Inflammatory macrophage treated with lipopolysaccharide for 1 hour (primary cell): ENCODE data around the gene NEGR1.

Source experiments
- DNase-seq, 2 donors: peaks; one replicate each; pipeline ENCODE4 v3.0.0-alpha.2; 2020 to 2022

NEGR1 gene

DNA sequence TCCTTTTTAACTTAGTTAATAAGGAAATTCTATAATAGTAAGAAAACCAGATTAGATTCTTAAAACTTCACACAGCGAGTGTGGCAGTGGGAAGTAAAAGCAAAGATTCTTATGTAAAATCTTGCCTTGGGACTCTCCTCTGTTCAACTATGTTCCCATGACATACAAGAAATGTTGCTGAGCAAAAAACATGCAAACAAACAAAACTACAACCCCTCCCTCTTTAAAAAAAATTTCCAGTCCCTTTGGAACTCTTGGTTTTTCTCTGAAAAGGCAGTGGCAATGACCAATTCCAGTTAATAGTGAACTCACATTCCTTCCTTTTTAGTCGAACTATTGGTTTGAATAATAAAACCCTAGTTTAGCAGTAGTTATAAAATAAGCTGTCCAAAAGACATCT, 748.4 kb downstream of the NEGR1 start:
- no peak for DNase-seq

DNA sequence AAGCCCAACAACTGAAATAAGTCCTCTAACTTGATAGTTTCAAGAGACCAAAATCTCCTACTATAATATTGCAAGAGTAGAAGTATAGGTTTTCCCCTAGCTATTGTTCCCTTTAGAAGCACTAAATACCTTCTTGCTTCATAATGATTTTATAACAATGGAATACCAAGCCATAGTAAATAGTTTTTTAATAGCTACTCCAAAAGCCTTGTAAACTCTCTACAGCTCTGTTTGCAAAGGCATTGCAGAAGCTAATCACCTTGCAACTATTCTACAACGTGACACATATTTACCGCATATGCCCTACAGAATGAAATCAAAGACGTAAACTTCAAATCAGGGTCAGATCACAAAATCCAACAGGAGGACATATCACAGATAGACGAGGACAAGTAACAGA, 750.0 kb downstream of the NEGR1 start:
- DNase-seq, result no peak

DNA sequence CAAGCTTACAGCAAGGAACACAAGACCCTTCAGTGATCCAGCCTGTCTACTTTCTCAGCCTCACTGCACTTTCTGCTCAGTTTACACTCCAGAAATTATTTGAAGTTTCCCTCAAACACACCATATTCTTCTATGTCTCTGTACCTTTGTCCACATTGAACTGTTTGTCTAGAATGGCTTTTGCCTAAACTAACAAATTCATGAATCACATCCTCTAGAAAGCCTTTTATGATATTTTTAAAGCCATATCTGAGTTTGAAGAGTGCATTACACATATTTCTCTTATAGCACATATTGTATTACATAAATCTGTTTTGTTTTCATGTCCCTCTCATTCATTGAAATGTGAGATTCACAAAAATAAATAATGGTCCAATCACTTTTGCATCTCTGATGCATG, 755.5 kb downstream of the NEGR1 start:
- no peak for DNase-seq

DNA sequence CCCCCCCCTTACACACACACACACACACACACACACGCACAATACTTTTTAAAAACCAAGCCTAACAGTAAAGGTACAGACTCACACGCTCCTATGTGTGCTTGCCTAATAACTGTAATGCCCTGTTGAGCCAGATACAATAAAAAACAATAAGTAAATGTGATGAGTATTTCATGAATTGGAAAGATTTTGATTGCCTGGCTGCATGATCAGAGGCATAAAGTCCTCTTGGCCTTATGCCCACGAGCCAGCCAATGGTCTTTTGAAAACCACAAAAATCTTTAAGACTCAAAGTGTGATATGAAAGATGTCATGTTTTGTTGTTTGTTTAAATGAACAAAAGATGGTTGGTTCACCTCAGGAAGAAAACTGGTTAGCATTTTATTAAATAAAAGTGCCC, 759.6 kb downstream of the NEGR1 start:
- no peak for DNase-seq

DNA sequence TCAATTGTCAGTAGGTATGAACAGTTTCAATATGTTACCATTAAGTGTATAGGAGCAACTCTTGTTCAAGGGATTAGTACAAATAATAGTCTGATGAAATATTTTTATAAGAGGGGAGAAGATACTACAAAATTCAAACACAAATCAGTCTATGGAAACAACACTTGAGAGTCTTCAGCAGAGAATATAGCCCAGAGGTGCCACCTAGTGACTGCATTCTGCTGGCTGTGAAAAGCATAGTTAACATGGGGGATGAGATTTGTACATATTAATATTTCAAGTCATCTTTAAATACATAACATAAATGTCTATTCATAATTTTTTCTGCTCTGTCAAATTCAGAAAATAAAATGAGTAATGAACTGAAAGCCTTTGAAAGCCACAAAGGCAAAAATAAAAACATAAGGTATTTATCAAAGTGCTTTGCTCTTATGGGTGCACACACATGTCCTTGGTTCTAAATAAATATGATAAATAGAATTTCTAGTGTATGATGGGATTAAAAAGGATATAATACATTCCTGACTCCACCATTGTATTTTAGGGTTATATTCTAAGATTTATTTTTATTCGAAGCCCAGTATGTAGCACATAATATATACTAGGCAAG, 760.6 kb downstream of the NEGR1 start:
- DNase-seq, result peak; percentile 20 to 68

DNA sequence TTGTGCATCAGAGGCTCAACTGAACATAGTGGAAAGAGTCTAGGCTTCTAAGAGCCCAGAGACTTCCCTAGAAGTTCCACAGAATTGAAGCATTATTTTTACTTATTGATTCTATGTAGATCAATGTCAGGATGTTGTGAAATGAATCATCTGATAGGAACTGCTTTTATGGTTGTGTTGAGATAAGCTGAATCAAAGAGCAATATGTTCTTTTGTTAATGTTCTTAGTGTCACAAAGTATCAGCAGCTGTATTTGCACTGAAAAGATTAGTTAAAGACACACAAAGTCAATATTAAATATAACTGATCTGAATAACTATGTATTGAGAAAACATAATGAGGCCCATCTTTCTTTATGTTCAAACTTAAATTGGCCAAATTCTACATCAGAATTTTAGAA, 770.8 kb downstream of the NEGR1 start:
- DNase-seq, result no peak

DNA sequence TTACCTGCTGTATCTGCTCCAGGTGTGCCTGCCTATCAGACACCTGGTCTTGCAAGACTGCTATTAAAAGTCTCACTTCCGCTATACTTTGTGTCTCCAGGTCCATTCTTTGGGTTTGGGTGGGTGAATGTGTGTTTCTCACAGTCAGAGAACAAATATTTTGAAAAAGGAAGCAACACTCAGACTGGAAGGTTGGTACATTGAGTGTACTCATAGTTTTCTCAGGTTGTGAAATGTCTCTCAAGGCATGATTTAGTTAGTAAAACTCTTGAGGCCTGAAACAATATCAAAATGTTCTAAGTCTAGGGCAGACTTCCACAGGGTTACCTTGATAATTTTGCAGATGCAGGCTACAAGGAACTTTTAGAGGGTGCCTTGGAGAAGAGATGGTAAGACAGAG, 771.6 kb downstream of the NEGR1 start:
- no peak for DNase-seq

DNA sequence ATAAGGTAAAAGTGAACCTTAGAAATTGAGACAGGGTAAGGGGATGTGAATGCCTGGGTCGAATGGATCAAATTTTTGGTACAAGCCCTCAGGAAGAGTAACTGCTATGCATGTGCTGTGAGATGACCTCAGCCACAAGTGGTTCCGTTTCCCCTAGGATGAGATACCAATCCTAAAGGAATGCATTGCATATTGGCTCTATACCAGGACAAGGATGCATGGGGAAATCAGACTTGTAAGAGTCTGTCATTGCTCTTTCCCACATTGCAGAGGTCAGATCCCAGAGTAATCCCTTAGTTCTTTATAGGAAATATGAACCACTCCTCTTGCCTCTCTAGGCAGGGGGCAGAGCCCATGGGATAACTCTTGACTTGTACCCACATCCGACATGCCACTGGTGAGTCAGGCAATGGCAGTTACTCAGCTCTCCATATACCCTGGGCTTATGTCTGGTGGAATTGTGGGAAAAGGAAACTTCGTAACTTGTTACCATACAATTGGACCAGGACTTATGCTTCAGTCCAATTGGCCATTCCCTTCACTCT, 773.2 kb downstream of the NEGR1 start:
- no peak for DNase-seq

DNA sequence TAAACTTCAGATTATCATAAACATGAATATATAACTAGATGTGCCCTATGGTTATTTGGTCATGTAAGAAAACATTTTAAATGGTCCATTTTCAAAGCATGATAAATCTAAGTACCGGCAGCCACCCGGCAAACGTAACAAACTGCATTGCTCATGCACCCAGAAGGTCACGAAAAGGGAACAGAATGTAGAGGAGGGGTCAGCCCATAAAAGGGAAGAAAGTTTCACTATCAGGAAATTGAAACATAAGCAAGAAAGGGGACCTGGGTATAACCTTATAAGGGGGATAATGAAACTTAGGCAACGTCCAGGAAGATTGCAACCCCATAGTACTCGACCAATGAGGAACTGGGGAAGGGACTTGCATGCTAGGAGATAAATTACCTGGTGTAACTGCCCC, 780.3 kb downstream of the NEGR1 start:
- peak; percentile 2 to 30 for DNase-seq

DNA sequence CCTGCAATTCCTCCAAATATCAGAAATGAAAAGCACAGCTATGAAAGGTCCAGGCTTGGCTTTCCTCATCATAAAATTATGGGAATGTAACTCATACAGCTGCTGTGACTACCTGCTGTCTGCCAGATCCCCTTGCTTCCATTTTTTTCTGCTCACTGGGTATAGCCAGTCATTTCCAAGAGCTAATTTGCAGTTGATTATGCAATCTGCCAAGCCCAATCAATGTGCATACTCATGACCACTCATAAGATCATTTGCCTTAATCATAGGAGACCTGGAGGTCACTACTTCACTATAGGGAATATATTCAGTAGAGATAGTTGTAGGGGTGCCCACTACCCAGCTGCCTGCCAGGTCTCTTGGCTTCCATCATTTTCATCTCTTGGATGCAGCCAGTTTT, 783.8 kb downstream of the NEGR1 start:
- no peak for DNase-seq

DNA sequence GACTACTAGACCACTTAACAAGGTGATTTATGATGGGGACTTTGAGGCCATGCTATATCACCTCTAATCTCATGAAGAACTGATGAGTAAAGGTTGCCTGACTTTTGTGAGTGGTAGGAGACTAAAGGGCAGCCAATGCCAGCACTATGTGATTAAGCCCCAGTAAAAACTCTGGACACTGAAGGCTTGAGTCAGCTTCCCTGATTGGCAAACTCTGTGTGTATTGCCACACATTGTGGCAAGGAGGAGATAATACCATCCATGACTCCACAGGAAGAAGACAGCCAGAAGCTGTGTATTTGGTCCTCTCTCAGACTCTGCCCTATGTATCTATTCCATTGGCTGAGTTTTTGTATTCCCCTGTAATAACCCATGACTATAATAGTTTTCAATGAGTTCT, 788.2 kb downstream of the NEGR1 start:
- peak in 1 of 2 donors; percentile 11 for DNase-seq

DNA sequence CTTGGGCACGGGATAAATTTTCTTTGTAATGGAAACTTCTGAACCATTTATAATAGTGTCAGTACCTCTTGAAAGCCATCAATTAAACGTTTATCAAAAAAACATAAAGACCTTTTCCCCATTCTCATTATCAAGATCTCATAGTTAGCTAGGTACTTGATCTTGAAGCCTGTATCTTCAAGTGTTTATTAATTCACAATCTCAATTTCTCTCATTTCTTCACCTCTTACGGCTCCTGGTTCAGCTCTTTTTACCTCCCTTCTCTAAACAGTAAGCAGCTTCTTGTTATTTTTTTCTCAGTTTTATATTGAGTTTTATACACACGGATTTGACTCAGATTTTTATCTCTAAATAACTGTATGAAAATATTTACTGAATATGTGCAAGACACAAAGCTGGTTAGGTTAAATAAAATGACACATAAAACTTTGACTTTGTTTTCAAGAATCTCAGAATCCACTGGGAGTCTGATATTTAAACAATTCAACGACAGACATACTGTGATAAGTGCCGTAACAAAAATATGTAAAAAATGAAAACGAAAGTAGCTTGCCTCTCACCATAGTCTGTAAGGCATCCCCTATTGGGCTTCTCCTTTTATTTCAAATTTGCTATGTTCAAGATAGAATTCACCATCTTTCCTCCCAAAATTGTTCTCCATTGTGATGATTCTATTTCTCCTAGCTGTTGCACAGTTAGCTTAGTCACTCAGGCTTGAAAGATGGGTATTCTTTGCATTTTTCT, 789.9 kb downstream of the NEGR1 start:
- no peak for DNase-seq

DNA sequence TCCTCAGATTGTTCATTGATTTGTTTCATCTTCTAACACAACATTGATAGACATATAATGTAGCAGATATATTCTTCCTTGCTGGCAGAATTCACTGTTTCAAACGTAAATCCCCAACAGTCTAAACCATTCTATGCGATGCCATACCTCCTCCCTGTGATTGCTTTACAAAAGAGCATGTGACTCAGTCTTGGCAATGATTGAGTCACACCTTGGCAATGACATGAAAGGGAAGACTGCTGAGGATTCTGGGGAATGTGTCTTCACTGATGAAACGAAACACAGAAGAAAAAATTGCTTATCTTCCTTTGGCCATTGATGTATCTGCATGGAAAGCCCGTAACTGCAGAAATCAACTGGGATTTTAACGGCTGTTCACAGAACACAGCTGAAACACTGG, 791.9 kb downstream of the NEGR1 start:
- DNase-seq, result no peak

DNA sequence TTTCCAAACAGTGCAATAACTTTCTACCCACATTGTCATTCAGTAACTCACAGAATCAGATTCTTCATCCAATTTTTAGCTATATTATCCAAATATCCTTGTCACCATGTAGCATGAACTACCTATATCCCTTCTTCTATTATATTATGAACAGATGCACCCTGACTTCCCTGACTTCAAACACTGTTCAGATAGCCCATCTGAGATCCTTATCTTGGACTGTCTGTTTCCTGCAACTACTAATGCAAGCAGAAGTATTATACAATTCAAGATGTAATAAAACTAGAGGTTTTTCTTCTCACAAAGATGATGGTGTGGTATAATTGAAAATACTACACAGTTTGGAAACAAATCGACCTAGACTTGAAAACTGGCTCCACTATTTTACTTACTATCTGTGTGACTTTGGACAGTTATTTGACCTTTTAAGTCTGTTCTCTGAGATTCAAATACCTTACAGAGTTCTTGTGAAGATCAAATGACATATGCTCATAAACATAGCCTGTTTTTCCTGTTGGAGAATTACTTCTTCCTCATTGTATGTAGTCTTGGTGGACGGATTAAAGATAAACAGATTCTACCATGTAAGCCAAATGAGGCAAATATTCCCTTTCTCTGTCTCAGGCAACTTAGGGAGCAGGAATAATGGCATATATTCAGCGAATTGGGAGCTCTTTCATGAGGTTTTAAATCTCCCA, 793.6 kb downstream of the NEGR1 start:
- no peak for DNase-seq

DNA sequence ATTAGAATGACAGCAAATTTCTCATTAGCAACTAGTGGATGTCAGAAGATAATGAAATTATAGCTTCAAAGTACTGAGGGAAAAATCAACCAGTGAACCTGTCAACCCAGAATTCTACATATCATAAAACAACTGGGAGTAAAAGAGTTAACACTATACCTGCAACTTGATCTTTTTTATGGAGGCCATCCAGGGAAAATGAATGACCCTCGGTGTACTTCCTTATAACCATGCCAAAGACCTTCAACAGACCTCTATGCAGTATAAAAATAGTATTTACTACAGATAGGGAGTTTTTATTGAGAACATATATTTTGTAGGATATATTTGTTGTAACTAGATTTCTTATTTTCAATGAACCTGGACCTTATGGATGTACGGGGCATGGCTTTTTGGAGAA, 809.0 kb downstream of the NEGR1 start:
- no peak for DNase-seq

DNA sequence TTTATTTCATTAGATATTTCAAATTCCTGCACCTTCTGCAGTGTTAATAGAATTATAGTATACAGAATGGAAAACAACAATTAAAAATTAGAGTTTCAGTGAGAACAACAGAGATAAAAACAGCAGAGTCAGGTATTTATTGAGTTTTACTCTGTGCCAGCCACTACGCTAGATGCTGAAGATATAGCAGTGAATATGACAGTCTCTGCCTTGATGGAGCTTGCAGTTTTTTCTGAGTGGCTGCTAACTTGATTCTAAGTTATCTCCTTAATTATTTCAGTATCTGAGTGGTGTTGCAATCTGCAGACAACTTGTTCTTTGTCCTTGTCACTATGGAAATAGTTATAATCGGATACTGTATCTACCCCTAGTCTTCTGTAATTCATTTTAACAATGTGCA, 817.2 kb downstream of the NEGR1 start:
- no peak for DNase-seq

DNA sequence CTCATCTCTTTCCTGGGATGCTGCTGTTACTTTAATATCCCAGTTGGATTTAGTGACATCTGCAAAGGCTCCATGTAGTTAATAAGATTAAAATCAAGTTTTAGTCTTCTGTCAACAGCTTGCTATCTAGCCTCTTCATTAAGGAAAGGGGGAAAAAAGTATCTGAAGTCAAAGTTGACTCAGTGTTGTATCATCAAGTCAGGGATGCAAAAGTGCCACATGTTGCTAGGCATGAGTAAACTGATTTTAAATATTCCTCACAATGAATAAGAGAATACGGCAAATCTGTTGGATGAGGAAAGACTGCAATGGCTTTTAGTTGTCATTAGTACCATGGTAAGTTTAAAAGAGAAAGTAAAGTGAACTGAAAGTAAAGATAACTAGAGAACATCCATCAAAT, 818.3 kb downstream of the NEGR1 start:
- no peak for DNase-seq

DNA sequence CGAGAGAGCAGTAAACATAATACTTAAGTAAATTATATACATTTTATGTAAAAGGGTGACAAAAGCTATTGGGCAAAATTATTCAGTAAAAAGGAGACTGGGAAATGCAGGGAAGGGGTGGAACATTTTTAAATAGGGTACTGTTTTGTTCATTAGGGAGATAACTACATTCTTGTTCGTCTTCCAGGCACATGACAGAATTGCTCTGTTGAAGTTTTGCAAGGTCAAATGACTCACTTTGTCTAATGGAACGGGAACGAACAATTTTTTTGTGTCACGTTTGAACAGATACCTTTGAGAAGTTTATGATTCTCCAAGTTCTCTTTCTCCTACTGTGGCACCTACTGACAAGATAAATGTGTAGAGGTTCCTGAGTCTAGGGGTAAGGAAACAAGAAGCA, 819.2 kb downstream of the NEGR1 start:
- DNase-seq, result no peak

DNA sequence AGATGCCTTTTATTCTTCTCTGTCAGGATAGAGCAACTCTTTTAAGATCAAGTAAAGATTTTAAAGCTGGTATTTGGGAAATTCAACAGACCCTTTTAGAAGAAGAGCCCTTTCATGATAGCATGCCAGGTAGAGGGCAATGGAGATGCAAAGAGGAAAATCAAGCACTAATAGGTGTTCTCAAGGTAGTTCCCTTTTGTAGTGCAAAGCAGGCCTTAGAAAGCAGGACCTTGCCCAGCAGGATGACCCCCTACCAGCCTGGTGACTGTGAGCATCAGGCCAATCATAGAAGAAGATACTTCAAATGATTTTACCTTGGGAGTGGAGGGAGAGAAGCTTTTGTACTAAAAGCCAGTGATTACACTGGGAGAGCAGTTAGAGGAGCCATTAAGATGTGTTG, 820.1 kb downstream of the NEGR1 start:
- no peak for DNase-seq

DNA sequence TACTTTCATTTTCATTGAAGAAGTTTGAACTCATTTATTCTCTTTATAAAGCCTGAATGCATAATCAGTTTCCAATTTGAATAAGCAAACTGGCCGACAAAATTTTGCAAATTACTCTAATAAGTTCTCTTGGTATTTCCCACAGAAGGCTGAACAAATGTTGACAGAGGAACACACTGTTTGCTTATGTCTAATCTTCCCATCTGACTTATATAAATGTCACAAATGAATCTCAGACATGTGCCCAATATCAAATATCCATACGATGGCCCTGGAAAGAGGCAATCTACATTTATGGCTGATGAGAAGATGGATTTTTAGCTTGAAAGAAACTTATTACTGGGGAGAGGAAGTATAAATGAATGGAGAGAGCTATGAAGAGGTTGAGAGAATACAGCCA, 820.9 kb downstream of the NEGR1 start:
- no peak for DNase-seq

DNA sequence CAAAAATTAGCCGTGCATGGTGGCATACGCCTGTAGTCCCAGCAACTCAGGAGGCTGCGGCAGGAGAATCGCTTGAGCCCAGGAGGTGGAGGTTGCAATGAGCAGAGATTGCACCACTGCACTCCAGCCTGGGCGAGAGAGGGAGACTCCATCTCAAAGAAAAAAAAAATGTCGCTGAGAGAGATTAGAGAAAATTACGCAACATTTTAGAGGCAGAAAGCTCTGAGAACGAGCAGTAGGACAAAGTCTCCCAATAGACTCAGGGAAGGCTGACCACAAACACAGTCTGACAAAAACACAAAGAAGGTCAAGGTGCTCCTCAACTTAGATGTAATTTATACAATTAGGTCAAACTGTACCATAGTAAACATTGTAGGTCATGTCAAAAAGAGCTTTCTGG, 833.9 kb downstream of the NEGR1 start:
- DNase-seq, result no peak

DNA sequence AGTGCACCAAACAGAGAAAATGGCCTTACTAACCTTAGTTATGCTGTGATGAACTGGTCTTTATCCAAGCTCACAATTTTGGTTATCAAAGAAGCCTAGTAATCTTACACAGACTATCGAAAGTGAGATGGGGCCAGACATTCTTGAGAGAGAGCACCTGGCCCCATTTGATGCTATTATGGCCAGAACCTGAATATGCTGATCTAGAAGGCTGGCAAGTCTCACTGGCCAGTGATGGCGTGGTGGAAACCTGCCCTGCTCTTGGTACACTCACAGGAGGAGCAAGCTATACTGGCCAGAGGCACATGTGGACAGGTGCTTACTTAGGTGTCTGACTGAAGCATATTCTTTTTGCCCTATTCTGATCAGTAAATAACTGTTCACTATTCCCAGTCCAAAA, 843.7 kb downstream of the NEGR1 start:
- no peak for DNase-seq

DNA sequence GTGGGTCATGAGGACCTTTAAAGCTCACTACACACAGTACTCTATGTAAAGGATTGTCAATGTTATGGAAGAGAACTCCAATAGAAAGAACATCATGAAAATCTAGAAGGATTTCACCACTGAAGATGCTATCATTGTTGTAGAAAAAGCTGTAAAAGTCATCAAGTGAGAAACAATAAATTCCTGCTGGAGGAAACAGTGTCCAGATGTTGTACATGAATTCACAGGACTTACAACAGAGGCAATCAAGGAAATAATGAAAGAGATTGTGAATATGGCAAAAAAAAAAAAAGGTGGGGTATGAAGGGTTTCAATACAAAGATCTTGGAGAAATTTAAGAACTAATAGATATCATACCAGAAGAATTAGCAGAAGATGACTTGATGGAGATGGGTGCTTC, 846.4 kb downstream of the NEGR1 start:
- DNase-seq, result no peak

DNA sequence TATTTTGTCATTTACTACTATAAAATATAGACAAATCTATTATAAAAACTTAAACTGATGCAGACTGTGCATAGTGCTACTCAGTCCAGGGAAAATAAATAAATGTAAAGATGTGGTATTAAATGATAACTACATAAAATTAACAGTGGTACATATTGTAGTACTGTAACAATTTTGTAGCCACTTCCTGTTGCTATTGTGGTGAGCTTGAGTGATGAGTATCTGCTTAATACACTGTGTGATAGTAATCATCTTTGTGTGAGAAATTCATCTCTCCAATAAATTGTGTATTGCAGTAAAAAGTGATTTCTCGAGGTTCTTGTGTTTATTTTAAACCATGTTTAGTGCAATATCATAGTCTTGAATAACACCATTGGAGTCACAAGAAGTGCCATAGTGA, 848.1 kb downstream of the NEGR1 start:
- DNase-seq, result no peak
